G401.6 (cell line): ENCODE results near the gene TTLL13.

ENCODE experiments used
- FAIRE-seq: peaks from 2 replicates; lab custom pipeline; 2012; peaks lifted over from hg19 to GRCh38; lab: Jason Lieb, UNC

TTLL13 gene

GRCh38 chr15:90217671-90218394 lies 31.5 kb upstream of the TTLL13 start:
- FAIRE-seq = no peak

DNA sequence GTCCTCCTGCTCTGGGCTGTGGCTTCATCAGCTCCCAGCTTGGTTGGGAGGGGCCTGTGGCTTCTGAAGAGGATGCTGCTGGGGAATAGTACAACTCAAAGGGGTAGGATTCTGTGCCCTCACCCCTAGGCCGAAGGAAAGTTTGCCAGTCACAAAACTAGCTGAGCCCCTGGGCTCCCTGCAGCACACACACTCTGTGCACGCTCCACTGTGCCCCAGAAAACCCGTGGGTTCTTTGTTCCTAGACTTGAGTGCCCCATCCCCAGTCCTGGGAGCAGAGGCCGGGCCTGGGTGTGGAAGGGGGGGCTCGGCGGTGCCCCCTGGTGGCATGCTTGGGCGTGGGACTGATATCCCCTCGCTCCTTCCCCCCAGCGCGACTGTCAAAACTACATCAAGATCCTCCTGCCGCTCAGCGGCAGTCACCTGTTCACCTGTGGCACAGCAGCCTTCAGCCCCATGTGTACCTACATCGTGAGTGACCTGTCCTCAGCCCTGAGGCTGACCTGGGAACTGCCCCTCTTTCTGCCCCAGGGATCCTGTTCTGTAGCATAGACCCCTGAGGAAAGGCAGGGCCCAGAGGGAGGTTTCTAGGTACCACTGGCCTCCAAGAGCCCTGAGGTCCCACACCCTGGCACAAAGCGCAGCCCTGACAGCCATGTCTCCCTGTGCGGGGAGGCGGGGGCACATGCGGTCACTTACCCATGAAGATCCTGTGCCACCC lies 29.8 kb upstream of the TTLL13 start:
- no peak for FAIRE-seq

- no peak for FAIRE-seq
These were observed 28.0 kb upstream of the TTLL13 start for GRCh38 chr15:90221246-90221900.

DNA sequence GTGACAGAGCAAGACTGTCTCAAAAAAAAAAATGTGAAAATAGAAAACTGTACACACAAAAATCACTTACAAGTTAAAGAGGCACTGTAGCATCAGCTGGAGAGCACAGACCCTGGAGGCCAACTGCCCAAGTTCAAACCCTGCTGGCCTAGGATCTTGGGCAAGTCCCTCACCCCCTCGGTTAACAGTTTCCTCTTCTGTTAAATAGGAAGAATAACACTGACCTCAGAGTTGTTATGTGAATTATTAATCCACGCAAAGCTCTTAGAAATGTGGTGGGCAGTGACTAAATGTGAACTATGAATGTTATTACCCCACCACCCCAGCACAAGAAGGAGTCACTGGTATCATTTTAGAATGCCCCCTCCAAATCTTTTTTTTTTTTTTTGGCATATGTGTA lies 26.8 kb upstream of the TTLL13 start:
- no peak for FAIRE-seq

DNA sequence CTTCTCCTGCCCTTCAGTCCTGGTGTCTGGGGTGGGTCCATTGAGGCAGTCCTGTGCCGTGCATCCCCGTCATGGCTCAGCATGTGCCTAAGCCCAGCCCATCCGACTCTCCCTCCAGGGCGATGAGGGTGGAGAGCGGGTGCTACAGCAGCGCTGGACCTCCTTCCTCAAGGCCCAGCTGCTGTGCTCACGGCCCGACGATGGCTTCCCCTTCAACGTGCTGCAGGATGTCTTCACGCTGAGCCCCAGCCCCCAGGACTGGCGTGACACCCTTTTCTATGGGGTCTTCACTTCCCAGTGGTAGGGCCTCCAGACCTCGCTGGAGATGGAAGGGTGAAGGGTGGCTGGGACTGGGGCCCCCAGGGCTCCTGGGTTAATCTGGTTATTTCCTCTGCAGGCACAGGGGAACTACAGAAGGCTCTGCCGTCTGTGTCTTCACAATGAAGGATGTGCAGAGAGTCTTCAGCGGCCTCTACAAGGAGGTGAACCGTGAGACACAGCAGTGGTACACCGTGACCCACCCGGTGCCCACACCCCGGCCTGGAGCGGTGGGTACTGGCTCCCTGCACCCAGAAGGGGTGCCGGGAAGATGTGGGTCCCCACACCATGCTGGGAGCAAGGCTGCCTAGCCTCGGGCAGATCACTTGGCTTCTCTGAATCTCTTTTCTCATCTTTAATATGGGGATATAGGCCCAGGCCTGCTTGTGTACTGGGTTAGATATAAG lies 25.8 kb upstream of the TTLL13 start:
- no peak for FAIRE-seq

- no peak for FAIRE-seq
These were observed 24.3 kb upstream of the TTLL13 start for GRCh38 chr15:90225047-90225446.

DNA sequence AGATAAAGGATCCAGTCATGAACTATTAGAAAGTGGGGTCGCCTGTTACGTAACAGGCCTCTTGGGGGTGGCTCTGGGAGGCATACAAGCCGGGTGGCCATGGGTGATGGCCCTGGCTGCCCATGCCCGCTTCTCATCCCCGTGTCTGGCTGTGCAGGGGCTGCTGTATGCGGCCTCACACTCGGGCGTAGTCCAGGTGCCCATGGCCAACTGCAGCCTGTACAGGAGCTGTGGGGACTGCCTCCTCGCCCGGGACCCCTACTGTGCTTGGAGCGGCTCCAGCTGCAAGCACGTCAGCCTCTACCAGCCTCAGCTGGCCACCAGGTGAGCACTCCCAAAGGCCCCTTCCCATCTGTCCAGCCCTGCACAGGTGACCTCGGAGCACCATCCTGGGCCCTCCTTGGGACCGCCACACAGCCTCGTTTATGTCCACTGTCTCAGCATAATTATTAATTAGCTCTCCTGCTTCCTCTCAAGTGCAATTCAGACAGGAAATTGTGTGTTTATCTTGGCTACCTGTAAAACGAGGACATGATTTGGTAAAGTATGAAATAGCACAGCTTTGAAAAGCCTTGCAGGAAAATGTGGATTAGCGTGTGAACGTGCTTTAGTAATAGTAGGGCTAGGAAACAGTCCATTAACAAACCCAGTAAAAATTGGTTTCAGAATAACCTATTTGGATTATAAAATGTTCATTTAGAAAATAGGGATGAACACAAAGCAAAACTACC lies 23.7 kb upstream of the TTLL13 start:
- FAIRE-seq = no peak

- FAIRE-seq = no peak
These were observed 22.0 kb upstream of the TTLL13 start for GRCh38 chr15:90227336-90227735.

DNA sequence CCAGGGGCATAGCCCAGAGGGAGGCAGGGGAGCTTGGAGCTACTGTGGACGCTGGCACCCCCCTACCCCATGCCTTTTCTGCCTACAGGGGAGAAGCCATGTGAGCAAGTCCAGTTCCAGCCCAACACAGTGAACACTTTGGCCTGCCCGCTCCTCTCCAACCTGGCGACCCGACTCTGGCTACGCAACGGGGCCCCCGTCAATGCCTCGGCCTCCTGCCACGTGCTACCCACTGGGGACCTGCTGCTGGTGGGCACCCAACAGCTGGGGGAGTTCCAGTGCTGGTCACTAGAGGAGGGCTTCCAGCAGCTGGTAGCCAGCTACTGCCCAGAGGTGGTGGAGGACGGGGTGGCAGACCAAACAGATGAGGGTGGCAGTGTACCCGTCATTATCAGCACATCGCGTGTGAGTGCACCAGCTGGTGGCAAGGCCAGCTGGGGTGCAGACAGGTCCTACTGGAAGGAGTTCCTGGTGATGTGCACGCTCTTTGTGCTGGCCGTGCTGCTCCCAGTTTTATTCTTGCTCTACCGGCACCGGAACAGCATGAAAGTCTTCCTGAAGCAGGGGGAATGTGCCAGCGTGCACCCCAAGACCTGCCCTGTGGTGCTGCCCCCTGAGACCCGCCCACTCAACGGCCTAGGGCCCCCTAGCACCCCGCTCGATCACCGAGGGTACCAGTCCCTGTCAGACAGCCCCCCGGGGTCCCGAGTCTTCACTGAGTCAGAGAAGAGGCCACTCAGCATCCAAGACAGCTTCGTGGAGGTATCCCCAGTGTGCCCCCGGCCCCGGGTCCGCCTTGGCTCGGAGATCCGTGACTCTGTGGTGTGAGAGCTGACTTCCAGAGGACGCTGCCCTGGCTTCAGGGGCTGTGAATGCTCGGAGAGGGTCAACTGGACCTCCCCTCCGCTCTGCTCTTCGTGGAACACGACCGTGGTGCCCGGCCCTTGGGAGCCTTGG lies 21.3 kb upstream of the TTLL13 start:
- no peak for FAIRE-seq

DNA sequence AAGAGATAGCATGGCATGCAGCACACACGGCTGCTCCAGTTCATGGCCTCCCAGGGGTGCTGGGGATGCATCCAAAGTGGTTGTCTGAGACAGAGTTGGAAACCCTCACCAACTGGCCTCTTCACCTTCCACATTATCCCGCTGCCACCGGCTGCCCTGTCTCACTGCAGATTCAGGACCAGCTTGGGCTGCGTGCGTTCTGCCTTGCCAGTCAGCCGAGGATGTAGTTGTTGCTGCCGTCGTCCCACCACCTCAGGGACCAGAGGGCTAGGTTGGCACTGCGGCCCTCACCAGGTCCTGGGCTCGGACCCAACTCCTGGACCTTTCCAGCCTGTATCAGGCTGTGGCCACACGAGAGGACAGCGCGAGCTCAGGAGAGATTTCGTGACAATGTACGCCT lies 20.4 kb upstream of the TTLL13 start:
- FAIRE-seq = no peak

GRCh38 chr15:90230071-90230494 lies 19.3 kb upstream of the TTLL13 start:
- no peak for FAIRE-seq

DNA sequence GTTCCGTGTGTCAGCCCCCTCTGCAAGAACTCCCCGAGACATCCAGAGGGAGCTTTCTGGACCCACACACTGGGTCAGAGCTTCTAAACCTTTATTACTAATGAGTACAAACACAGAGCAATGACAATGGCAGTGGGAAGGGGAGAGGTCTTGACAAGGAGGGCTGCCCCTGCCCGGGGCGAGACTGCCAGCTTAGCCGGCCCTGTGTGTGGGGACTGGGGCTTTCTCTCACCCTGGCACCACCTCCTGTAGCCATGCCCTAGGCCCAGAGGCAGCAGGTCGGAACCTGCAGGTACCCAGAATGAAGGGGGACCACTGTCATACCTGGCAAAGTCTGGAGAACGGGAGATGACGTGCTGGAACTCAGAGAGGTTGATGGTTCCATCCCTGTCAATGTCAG lies 18.7 kb upstream of the TTLL13 start:
- FAIRE-seq = no peak

DNA sequence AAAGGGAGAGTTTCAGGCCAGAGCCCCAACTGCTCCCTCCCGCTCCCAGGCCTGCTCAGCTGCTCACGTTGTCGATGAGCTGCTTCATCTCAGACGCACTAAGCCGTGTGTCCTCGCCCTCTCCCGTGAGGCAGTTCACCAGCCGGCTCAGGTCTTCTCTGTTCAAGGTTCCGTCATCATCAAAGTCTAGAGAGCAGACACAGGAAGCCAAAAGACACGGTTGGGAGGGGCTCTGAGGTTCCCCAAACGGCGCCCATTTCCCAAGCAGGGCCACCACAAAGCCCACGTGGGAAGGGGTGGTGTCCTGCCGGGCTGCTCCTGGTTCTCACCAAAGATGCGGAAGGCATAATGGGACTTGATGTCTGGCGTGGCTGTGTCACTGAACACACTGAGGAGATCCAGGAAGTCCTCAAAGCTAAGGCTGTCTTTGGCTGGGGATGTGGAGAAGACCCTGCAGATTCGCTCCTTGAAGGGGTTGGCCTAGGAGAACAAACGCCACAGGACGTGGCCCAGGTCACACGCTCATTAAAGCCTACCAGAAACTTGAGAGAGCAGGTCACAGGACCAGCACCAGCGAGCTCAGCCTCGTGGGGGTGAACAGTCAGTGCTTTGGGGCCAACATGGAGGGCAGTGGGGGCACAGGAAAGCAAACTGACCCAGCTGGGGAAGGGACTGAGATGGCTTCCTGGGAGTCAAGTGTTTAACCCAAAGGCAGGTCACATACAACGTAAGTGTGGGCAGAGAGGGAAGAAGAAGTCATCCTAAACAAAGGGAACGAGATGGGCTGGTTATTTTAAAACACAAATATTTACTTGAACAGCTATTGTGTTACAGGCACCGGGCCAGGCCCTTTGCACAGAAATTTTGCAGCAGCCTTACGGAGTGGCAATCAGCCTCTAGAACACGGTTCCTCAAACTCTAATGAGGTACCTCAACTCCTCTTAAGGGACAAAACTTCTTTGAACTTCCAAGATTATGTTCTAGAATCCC lies 18.0 kb upstream of the TTLL13 start:
- no peak for FAIRE-seq

GRCh38 chr15:90232196-90232595 lies 17.2 kb upstream of the TTLL13 start:
- no peak for FAIRE-seq

DNA sequence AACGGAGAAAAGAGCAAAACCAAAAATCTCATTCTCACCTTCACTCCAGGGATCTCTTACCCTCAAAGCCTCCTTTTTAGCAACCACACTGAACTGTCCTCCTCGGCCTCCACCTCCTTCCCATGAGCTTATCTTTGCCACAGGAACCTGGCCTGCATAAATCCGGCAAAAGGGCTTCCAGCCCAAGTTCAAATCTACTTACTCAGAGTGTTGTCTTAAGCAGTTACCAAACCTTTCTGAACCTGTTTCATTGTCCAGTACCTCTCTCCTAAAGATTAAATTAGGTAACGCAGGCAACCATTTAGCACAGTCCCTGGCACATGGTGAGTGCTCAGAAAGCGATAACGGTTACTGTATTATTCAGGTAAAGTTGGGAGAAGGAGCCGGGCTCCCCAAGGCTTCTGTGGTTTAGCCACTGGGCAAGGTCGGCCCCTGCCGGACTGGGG lies 16.4 kb upstream of the TTLL13 start:
- FAIRE-seq = no peak

GRCh38 chr15:90233387-90234095 lies 15.8 kb upstream of the TTLL13 start, which contains the start of gene CIB1:
CIB1 (minus strand) TSS chr15:90233941; CDS start chr15:90233885, 56 bp downstream.
- peak; percentile 15 for FAIRE-seq

DNA sequence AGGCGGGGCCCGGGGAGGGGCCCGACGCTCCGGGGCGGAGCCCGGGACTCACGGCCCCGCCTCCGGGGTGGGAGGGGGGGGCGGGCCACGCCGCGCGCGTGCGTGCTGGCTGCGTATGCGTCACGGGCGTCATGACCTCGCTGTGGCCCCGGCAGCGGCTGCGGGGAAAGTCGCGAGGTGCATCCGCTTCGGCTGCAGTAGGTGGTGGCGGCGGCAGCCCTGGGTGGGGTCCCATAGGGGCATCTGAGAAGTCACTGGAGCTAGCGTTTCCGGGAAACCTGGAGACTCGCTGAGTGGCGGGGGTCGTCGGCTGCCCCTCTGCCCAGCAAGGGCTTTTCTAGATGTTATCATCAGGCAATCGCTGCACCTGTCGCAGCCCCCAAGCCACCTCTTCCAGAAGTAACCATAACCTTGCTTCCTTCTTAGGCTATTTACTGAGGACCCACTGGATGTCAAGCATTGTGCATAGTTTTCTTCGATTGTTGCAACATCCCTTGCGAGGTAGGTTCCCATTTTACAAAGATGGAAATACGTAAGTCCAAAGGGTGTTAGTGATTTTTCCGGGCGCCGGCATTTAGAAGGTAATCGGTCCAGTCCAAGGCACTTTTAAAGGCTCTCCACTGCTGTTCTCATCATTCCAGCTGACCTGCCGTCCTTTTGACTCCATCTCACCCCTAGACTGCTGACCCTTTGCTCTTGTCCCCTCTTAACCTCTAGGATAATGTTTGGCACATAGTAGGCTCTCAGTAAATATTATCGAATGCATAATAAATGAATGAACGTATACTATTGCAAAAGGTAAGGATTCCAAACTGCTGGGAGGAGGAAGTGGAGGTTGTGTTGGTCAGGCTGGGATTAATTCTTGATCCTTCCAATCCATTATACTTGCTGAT lies 15.0 kb upstream of the TTLL13 start, which contains the start of gene GDPGP1:
TSS of gene GDPGP1 (plus strand) at position 114 of the 893 bp plus-strand sequence. CDS start 6,700 bp downstream, outside the sequence.
- FAIRE-seq = no peak
